ENCODE results near the gene FXYD1.

DNA sequence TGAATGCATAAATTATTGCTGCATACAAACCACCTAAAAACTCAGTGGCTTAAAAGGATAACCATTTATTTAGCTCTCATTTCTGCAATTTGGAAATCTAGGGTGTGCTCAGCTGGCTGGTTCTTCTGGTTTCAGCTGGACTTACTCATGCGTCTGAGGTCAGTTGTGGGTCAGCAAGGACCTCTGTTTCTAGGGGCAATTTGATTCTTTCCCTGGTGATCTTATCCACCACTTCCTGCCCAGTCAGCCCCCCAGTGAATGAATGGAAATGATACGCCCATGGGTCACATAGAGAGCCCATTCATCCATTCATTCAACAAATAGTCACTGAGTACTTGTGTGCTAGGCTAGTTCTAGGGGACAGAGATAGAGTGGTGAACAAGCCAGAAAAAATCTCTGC is 25.8 kb downstream of the FXYD1 start:
- TF ChIP-seq POLR2A (IDR thresholded peaks at IDR 0.05): no peak
- TF ChIP-seq, protein P1, sequence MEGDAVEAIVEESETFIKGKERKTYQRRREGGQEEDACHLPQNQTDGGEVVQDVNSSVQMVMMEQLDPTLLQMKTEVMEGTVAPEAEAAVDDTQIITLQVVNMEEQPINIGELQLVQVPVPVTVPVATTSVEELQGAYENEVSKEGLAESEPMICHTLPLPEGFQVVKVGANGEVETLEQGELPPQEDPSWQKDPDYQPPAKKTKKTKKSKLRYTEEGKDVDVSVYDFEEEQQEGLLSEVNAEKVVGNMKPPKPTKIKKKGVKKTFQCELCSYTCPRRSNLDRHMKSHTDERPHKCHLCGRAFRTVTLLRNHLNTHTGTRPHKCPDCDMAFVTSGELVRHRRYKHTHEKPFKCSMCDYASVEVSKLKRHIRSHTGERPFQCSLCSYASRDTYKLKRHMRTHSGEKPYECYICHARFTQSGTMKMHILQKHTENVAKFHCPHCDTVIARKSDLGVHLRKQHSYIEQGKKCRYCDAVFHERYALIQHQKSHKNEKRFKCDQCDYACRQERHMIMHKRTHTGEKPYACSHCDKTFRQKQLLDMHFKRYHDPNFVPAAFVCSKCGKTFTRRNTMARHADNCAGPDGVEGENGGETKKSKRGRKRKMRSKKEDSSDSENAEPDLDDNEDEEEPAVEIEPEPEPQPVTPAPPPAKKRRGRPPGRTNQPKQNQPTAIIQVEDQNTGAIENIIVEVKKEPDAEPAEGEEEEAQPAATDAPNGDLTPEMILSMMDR (IDR thresholded peaks at IDR 0.05): no peak

Data from uterus (tissue), 2 donors.